Fibroblast of lung (primary cell): ENCODE data around the gene LSM3. TPM values are rescaled to one million over a fixed set of nuclear protein-coding genes. Genes with fewer than 3 reads are reported as not detected.

Experiments
- DNase-seq, 2 donors: peaks; one replicate each; pipeline versions ENCODE4 v3.0.0 to v3.0.0-alpha.2; 2010; ENCODE audit warnings: low read depth in 2 of 2
- H2AFZ ChIP-seq: 2 replicates; pipeline ENCODE4 v1.5.1; 2012; ENCODE audit warnings: low read length, control low read depth, inconsistent platforms
- H3K27ac ChIP-seq: 2 replicates; pipeline ENCODE4 v1.5.1; 2011; ENCODE audit warnings: low read length, control low read depth; ENCODE audit not compliant: insufficient read depth
- H3K27me3 ChIP-seq: 2 replicates; pipeline ENCODE4 v1.5.1; 2011; ENCODE audit warnings: mild to moderate bottlenecking, low read length; ENCODE audit not compliant: control insufficient read depth, insufficient read depth
- H3K36me3 ChIP-seq: 2 replicates; pipeline ENCODE4 v1.5.1; 2011; ENCODE audit warnings: low read length; ENCODE audit not compliant: control insufficient read depth, insufficient read depth
- H3K4me1 ChIP-seq: 2 replicates; pipeline ENCODE4 v1.5.1; 2011; ENCODE audit warnings: low read length; ENCODE audit not compliant: control insufficient read depth, insufficient read depth; ENCODE audit errors: extremely low read depth
- H3K4me2 ChIP-seq: 2 replicates; pipeline ENCODE4 v1.5.1; 2011; ENCODE audit warnings: low read length, control low read depth; ENCODE audit not compliant: insufficient read depth; ENCODE audit errors: extremely low read depth
- H3K4me3 ChIP-seq, 4 experiments: fragments of 200-600 bp in 1 of 4; sonication (generic) in 1 of 4; replicated peaks in 1 of 4; 2 replicates each; pipeline ENCODE4 v1.5.1; 2011 to 2016; ENCODE audit warnings: low read length in 4 of 4, low read depth in 3 of 4, mild to moderate bottlenecking in 3 of 4, control low read depth in 2 of 4, inconsistent platforms in 1 of 4, mixed read lengths in 1 of 4; ENCODE audit not compliant: insufficient read depth in 1 of 4; ENCODE audit errors: control extremely low read depth in 1 of 4
- H3K79me2 ChIP-seq: 2 replicates; pipeline ENCODE4 v1.5.1; 2012; ENCODE audit warnings: mild to moderate bottlenecking, low read length, inconsistent platforms; ENCODE audit not compliant: control insufficient read depth, insufficient read depth
- H3K9ac ChIP-seq: 2 replicates; pipeline ENCODE4 v1.5.1; 2011; ENCODE audit warnings: mild to moderate bottlenecking, low read length, control low read depth; ENCODE audit not compliant: insufficient read depth
- H3K9me3 ChIP-seq: 2 replicates; pipeline ENCODE4 v1.5.1; 2012; ENCODE audit warnings: low read depth, low read length; ENCODE audit not compliant: control insufficient read depth, insufficient read depth
- H4K20me1 ChIP-seq: 2 replicates; pipeline ENCODE4 v1.5.1; 2011; ENCODE audit warnings: low read length; ENCODE audit not compliant: control insufficient read depth, insufficient read depth; ENCODE audit errors: extremely low read depth
- EZH2 ChIP-seq: IDR thresholded peaks from 2 replicates; pipeline ENCODE4 v1.5.1; 2012; ENCODE audit warnings: low read length, control low read depth, mild to moderate bottlenecking; ENCODE audit errors: missing control alignments
- polyA plus RNA-seq, 2 donors: library from polyadenylated mRNA; depleted of rRNA in 1 of 2; stranded (reverse) in 1 of 2; unstranded in 1 of 2; fragments of >200 nt; gene quantifications; 2 replicates each; pipeline ENCODE4 v1.2.1, GENCODE V29; 2011 to 2012; ENCODE audit warnings: missing spikeins in 1 of 2
- total RNA-seq: library from RNA; depleted of rRNA; stranded (reverse); fragments of >200 nt; gene quantifications from 2 replicates; pipeline ENCODE4 v1.2.1, GENCODE V29; 2014
- TF ChIP-seq, protein P1 (sequence below), 2 donors: IDR thresholded peaks in 1 of 2; conservative IDR thresholded peaks in 1 of 2; 1 replicate in 1 of 2; 2 replicates in 1 of 2; pipeline ENCODE4 v1.5.1; 2011 to 2012; ENCODE audit warnings: low read length in 2 of 2, control low read depth in 1 of 2, inconsistent platforms in 1 of 2, low read depth in 1 of 2, mild to moderate bottlenecking in 1 of 2

LSM3 gene
- total and polyA plus RNA-seq, 2 donors (not counting 1 experiment from before 2014, with no cell fraction given) = 5.1 to 14.9 TPM

DNA sequence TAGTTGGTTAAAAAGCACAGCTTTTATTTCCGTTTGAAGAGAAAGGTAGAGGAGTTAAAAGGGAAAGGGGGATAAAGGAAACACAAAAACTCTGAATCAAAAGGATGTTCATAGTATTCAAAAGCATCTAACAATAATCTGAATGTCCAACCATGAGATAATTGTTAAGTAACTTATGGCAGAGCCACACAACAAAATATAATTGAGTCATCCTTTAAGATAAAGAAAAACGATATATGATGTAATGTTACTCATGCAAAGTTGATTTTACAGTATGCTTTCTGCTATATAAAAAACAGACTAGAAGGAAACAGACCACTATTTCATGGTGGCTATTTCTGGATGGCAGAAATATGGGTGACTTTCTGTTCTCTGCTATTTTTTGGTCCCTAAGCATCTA, 4.1 kb upstream of the LSM3 start:
- peaks cover 6% of the 10 kb centered on the region for H3K36me3 ChIP-seq
- no peaks in the 10 kb centered on the region for H3K27me3 ChIP-seq
- H3K9ac ChIP-seq = no peak overlapping the region
- no peaks in the 10 kb centered on the region for H3K9me3 ChIP-seq
- peaks cover 4% of the 10 kb centered on the region for H3K4me1 ChIP-seq
- peaks cover 40% of the 10 kb centered on the region for H3K79me2 ChIP-seq
- H2AFZ ChIP-seq = no peak overlapping the region
- H3K4me3 ChIP-seq = no peak overlapping the region
- no peaks in the 10 kb centered on the region for H4K20me1 ChIP-seq
- peak in 1 of 2 donors; percentile 15 for DNase-seq
- H3K4me2 ChIP-seq = peak overlapping the region; percentile 13
- H3K27ac ChIP-seq = no peak overlapping the region
- TF ChIP-seq, protein P1, sequence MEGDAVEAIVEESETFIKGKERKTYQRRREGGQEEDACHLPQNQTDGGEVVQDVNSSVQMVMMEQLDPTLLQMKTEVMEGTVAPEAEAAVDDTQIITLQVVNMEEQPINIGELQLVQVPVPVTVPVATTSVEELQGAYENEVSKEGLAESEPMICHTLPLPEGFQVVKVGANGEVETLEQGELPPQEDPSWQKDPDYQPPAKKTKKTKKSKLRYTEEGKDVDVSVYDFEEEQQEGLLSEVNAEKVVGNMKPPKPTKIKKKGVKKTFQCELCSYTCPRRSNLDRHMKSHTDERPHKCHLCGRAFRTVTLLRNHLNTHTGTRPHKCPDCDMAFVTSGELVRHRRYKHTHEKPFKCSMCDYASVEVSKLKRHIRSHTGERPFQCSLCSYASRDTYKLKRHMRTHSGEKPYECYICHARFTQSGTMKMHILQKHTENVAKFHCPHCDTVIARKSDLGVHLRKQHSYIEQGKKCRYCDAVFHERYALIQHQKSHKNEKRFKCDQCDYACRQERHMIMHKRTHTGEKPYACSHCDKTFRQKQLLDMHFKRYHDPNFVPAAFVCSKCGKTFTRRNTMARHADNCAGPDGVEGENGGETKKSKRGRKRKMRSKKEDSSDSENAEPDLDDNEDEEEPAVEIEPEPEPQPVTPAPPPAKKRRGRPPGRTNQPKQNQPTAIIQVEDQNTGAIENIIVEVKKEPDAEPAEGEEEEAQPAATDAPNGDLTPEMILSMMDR (conservative IDR thresholded peaks at IDR 0.05 in 1 of 2, IDR thresholded peaks at IDR 0.05 in 1 of 2; ENCODE audit: low read depth in 1 of 2, low read length in 2 of 2) = no peak
- TF ChIP-seq EZH2 = no peak

DNA sequence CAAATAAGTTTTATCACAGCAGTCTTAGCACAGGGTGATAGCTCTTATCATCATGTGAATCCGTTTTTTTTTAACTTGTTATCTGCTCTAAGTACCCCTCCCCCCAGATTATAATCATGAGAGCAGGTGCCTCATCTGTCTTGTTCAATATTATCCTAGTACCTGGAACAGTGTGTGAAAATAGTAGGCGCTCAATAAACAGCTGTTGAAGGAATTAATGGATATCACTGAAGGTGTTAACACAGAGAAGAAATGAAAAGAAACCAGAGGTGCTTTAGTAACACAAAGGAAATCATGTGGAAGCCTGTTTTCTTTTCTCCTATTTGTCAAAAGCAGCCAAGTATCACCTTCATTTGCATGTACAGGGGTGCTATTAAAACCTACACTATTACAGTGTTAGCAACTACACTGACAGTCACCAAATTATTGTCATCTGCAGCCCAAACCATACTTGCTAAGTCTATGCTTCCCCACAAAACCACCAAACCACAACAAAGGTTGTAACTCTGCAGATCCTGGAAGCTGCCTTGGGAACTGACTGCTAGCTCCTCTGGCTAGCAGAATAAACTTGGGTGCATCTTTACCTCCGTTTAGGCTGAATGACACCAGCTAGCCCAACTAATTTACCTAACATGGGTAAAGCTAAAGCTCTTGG, 3.1 kb upstream of the LSM3 start:
- H3K79me2 ChIP-seq = peaks cover 48% of the 10 kb centered on the region
- no peaks in the 10 kb centered on the region for H3K9me3 ChIP-seq
- peak overlapping the region in 1 of 4 experiments; percentile 17 for H3K4me3 ChIP-seq
- peak in 1 of 2 donors; percentile 67 for DNase-seq
- no peak overlapping the region for H3K9ac ChIP-seq
- peaks cover 6% of the 10 kb centered on the region for H3K36me3 ChIP-seq
- no peaks in the 10 kb centered on the region for H3K27me3 ChIP-seq
- H2AFZ ChIP-seq = no peak overlapping the region
- no peak overlapping the region for H3K27ac ChIP-seq
- peak overlapping the region; percentile 33 for H3K4me2 ChIP-seq
- H3K4me1 ChIP-seq = peaks cover 2% of the 10 kb centered on the region
- no peaks in the 10 kb centered on the region for H4K20me1 ChIP-seq
- TF ChIP-seq, protein P1 (conservative IDR thresholded peaks at IDR 0.05 in 1 of 2, IDR thresholded peaks at IDR 0.05 in 1 of 2; ENCODE audit: low read depth in 1 of 2, low read length in 2 of 2) = no peak
- TF ChIP-seq EZH2 = no peak

DNA sequence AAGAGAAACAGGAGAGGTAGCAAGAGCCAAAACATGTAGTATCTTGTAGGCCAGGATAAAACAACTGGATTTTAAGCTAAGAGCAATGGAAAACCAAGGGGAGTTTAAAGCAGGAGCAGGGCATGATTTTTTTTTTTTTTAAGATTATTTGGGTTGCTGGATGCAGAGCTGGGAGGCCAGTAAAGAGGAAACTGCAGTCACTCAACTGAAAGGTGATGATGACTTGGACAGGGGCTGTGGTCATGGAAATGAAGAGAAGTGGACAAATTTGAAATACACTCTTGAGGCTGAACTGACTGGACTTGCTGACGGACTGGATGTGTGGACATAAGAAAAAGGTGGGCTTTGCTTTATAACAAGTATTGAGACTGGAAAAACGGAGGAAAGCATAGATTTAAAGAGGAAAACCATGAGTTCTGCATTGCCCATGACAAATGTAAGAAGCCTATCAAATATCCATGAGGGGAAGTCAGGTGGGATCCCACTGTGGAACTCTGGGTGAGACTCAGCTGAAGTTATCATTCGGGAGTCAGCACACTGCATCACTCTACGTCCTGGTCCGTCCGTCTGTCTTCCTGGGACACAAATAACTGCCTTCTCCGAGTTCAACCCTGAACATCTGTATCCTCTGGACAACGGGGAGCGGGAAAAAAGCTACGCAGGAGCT, 904 bp upstream of the LSM3 start:
- no peaks in the 10 kb centered on the region for H4K20me1 ChIP-seq
- H3K36me3 ChIP-seq = no peaks in the 10 kb centered on the region
- peaks cover 48% of the 10 kb centered on the region for H3K79me2 ChIP-seq
- H3K9me3 ChIP-seq = no peaks in the 10 kb centered on the region
- H3K4me3 ChIP-seq = peak overlapping the region; percentile 69 to 91 (median 78)
- no peaks in the 10 kb centered on the region for H3K27me3 ChIP-seq
- H3K4me2 ChIP-seq = peak overlapping the region; percentile 89
- peak overlapping the region; percentile 98 for H3K9ac ChIP-seq
- H2AFZ ChIP-seq = peak overlapping the region; percentile 67
- TF ChIP-seq EZH2 = no peak
- TF ChIP-seq, protein P1 (conservative IDR thresholded peaks at IDR 0.05 in 1 of 2, IDR thresholded peaks at IDR 0.05 in 1 of 2; ENCODE audit: low read depth in 1 of 2, low read length in 2 of 2) = no peak
- peak overlapping the region; percentile 98 for H3K27ac ChIP-seq
- peak in 1 of 2 donors; percentile 31 for DNase-seq
- H3K4me1 ChIP-seq = peaks cover 2% of the 10 kb centered on the region
